Stomach (tissue), 9 donors: ENCODE measurements around the gene ITPR2. TPM values are rescaled to one million over a fixed set of nuclear protein-coding genes. Genes with fewer than 3 reads are reported as not detected.
A peak's percentile ranks its signal among the peaks of the same experiment; 100 is the strongest.
"Not testable (repeated sequence)": the region's sequence is repeated elsewhere in the genome, so short reads cannot be mapped to it uniquely, and the experiment has no call there.

ENCODE experiments used
- DNase-seq, 2 donors: peaks; one replicate each; pipeline versions ENCODE4 v3.0.0 to v3.0.0-alpha.2; 2013 to 2019
- H3K27ac ChIP-seq, 5 donors: fragments of 200-600 bp in 4 of 5; sonication (generic) in 4 of 5; one replicate each; pipeline ENCODE4 v1.5.1; 2013 to 2019; ENCODE audit warnings: mild to moderate bottlenecking in 1 of 5, moderate library complexity in 1 of 5
- H3K27me3 ChIP-seq, 3 donors: fragments of 200-600 bp; sonication (generic); one replicate each; pipeline ENCODE4 v1.5.1; 2017 to 2019; ENCODE audit warnings: mixed run types in 1 of 3
- H3K36me3 ChIP-seq, 4 donors: fragments of 200-600 bp; sonication (generic); 1 replicate in 3 of 4; 2 replicates in 1 of 4; pipeline ENCODE4 v1.5.1; 2016 to 2019
- H3K4me1 ChIP-seq, 4 donors: fragments of 200-600 bp; sonication (generic); one replicate each; pipeline ENCODE4 v1.5.1; 2016 to 2019
- H3K4me3 ChIP-seq, 4 donors: fragments of 200-600 bp; sonication (generic) in 3 of 4; one replicate each; pipeline ENCODE4 v1.5.1; 2016 to 2019; ENCODE audit warnings: mild to moderate bottlenecking in 1 of 4
- H3K9me3 ChIP-seq, 4 donors: fragments of 200-600 bp; sonication (generic); one replicate each; pipeline ENCODE4 v1.5.1; 2016 to 2019
- CTCF ChIP-seq, 7 experiments: fragments of 450-650 bp in 4 of 7; fragments of 200-600 bp in 3 of 7; sonication (generic) in 3 of 7; IDR thresholded peaks; one replicate each; pipeline ENCODE4 v1.5.1; 2016 to 2019; ENCODE audit warnings: antibody characterized with exemption in 7 of 7, control low read depth in 2 of 7, mild to moderate bottlenecking in 1 of 7
- EP300 ChIP-seq: sonication (generic); formaldehyde crosslinking; IDR thresholded peaks from one replicate; pipeline ENCODE4 v1.6.1; 2017; ENCODE audit warnings: antibody characterized with exemption
- POLR2A ChIP-seq, 4 donors: fragments of 450-650 bp; IDR thresholded peaks; one replicate each; pipeline ENCODE4 v1.6.1; 2016; ENCODE audit warnings: antibody characterized with exemption in 4 of 4, control low read depth in 2 of 4, mild to moderate bottlenecking in 1 of 4, moderate library complexity in 1 of 4
- POLR2AphosphoS5 ChIP-seq, 3 donors: sonication (generic); formaldehyde crosslinking; IDR thresholded peaks; one replicate each; pipeline ENCODE4 v1.6.1; 2016; ENCODE audit warnings: antibody characterized with exemption in 3 of 3
- WGBS, 5 donors: extraction: QIAGEN DNeasy Blood & Tissue Kit in 3 of 5; methylation state at CpG; one replicate each; pipeline versions ENCODE4 v1.1.5 to v1.1.7; 2013 to 2018; 5-methylcytosine and 5-hydroxymethylcytosine counted together
- intact Hi-C: fragments of 100-400 bp; cut with DNase I; formaldehyde crosslinking; loops from one replicate; pipeline ENCODE4 v1.15.1; 2023; ENCODE audit warnings: low total_unique reads
- polyA plus RNA-seq, 3 donors: library from polyadenylated mRNA; stranded (reverse); fragments of 200-250 nt; gene quantifications; one replicate each; pipeline ENCODE4 v1.2.3, GENCODE V29; 2013
- total RNA-seq, 5 donors: library from RNA; depleted of rRNA; stranded (reverse); fragments of >200 nt; gene quantifications; one replicate each; pipeline versions ENCODE4 v1.1.0 to v1.2.3, GENCODE V29; 2014 to 2016
- donor health status: healthy with polysubstance abuse.
- donor health status: Bipolar disorder and iron deficiency.
- donor health status: healthy.

The ITPR2 gene
- total and polyA plus RNA-seq, 8 donors = 1.4 to 172 (median 23.4) TPM

DNA sequence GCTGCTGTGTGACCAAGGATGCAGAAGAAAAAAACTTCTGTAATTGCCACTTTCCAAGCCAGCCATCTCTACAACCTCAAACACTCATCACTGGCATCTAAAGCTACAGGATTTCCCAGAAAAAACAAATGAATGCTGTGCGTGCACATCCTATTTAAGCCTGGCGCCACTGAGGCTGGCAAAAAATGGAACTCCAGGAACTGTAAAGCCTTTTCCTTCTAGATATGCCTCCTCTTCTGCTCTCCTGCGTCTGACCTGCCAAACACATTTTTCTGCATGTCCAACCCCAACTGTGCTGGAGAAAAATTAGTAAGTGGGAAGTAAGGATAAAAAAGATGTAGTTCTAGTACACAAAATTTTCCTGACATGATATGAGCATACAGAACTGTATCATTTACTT is 184.9 kb downstream of the ITPR2 start:
- H3K27me3 ChIP-seq = no peaks in the 10 kb centered on the region
- 77 to 91% (median 81%) methylated on average over 3 of the region's 3 CpGs for WGBS, 5 donors
- peaks cover 0 to 16% (median 8%) of the 10 kb centered on the region in 4 donors for H3K36me3 ChIP-seq
- H3K27ac ChIP-seq = no peak overlapping the region
- intact Hi-C loops = no loop called here
- H3K9me3 ChIP-seq = peaks cover 0 to 6% (median 0%) of the 10 kb centered on the region in 4 donors
- DNase-seq = no peak
- H3K4me3 ChIP-seq = no peak overlapping the region
- TF ChIP-seq POLR2AphosphoS5 (IDR thresholded peaks at IDR 0.05) = no peak
- TF ChIP-seq POLR2A (IDR thresholded peaks at IDR 0.05) = no peak
- no peak for TF ChIP-seq EP300
- TF ChIP-seq CTCF (IDR thresholded peaks at IDR 0.05) = no peak
- H3K4me1 ChIP-seq = peaks cover 0 to 16% (median 6%) of the 10 kb centered on the region in 4 donors

GRCh38 chr12:26647088-26647487 is 185.9 kb downstream of the ITPR2 start:
- H3K36me3 ChIP-seq = peaks cover 0 to 7% (median 0%) of the 10 kb centered on the region in 4 donors
- WGBS, 5 donors = 95 to 98% (median 97%) methylated on average over 3 of the region's 3 CpGs
- intact Hi-C loops = no loop called here

DNA sequence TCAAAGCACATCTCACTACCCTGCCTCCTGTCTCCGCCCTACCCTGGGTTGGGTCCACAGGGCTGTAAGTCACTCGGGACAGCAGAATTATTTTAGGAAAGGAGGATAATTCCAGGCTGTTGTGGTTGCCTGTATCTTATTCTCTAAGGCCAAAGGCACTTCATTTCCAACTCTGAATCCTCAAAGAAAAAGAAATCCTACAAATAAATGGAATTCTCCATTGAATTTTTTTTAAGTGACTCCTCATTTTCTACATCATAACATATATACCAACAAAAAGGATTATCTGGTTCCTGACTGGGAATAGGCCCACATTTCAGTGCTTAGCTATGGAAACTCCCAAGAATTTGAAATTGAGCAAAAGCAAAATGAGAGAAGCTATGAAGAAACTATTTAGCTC is 186.4 kb downstream of the ITPR2 start:
- intact Hi-C loops = no loop called here
- H3K9me3 ChIP-seq = peaks cover 0 to 6% (median 0%) of the 10 kb centered on the region in 4 donors
- WGBS, 5 donors = 64 to 90% (median 84%) methylated on average over 2 of the region's 2 CpGs
- no peak overlapping the region for H3K27ac ChIP-seq
- no peak for DNase-seq
- H3K27me3 ChIP-seq = no peaks in the 10 kb centered on the region
- peaks cover 0 to 2% (median 0%) of the 10 kb centered on the region in 4 donors for H3K36me3 ChIP-seq
- H3K4me1 ChIP-seq = peaks cover 0 to 16% (median 6%) of the 10 kb centered on the region in 4 donors
- TF ChIP-seq POLR2AphosphoS5 (IDR thresholded peaks at IDR 0.05) (no peak), CTCF (IDR thresholded peaks at IDR 0.05) (no peak), EP300 (no peak), POLR2A (IDR thresholded peaks at IDR 0.05) (no peak)
- H3K4me3 ChIP-seq = no peak overlapping the region

More at GRCh38 chr12:26647088-26647487, 185.9 kb downstream of the ITPR2 start:
- TF ChIP-seq POLR2A (IDR thresholded peaks at IDR 0.05) = no peak
- TF ChIP-seq EP300 = no peak
- TF ChIP-seq POLR2AphosphoS5 (IDR thresholded peaks at IDR 0.05) = no peak
- no peak for TF ChIP-seq CTCF (IDR thresholded peaks at IDR 0.05)
- H3K4me1 ChIP-seq = peaks cover 0 to 16% (median 6%) of the 10 kb centered on the region in 4 donors
- no peaks in the 10 kb centered on the region for H3K27me3 ChIP-seq
- DNase-seq = no peak
- peaks cover 0 to 6% (median 0%) of the 10 kb centered on the region in 4 donors for H3K9me3 ChIP-seq
- no peak overlapping the region for H3K4me3 ChIP-seq
- H3K27ac ChIP-seq = no peak overlapping the region

DNA sequence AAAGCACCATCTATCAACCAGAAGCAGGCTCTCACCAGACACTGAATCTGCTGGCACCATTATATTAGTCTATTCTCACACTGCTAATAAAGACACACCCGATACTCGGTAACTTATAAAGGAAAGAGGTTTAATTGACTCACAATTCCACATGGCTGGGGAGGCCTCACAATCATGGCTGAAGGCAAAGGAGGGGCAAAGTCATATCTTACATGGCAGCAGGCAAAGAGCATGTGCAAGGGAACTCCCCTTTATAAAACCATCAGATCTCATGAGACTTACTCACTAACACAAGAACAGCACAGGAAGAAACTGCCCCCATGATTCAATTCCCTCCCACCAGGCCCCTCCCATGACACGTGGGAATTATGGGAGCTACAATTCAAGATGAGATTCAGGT is 188.6 kb downstream of the ITPR2 start:
- H3K27me3 ChIP-seq, H3K9me3 ChIP-seq, intact Hi-C loops, H3K36me3 ChIP-seq, H3K4me3 ChIP-seq, H3K27ac ChIP-seq, DNase-seq: not testable (repeated sequence)
- peaks cover 0 to 16% (median 6%) of the 10 kb centered on the region in 4 donors for H3K4me1 ChIP-seq
- WGBS, 5 donors = 83 to 94% (median 91%) methylated on average over 3 of the region's 3 CpGs

GRCh38 chr12:26643532-26644315 is 189.3 kb downstream of the ITPR2 start:
- no peak for TF ChIP-seq POLR2AphosphoS5 (IDR thresholded peaks at IDR 0.05)
- TF ChIP-seq EP300 = no peak
- 72 to 89% (median 87%) methylated on average over 4 of the region's 4 CpGs for WGBS, 5 donors
- Histone ChIP-seq H3K9me3 (no peaks in the 10 kb centered on the region), H3K4me3 (no peak overlapping the region), H3K4me1 (peaks cover 0 to 10% (median 4%) of the 10 kb centered on the region in 4 donors), H3K36me3 (no peaks in the 10 kb centered on the region), H3K27me3 (no peaks in the 10 kb centered on the region), H3K27ac (peak overlapping the region in 1 of 5 donors; percentile 27)
- intact Hi-C loops = no loop called here
- no peak for DNase-seq
